ENCODE results near the gene VPS4A.

Gene VPS4A

GRCh38 chr16:69368866-69369265 is 57.7 kb downstream of the VPS4A start:
- DNase-seq, result no peak

- DNase-seq, result no peak
Measured at GRCh38 chr16:69371564-69371963, 60.4 kb downstream of the VPS4A start.

GRCh38 chr16:69373019-69373418 is 61.9 kb downstream of the VPS4A start:
- no peak for DNase-seq

Data from fibroblast of skin of scalp (primary cell).